HG03469 (cell line): ENCODE results near the gene PCSK9.
A peak's percentile ranks its signal among the peaks of the same experiment; 100 is the strongest.

Source experiments
- ATAC-seq: cut with Tn5 transposase; IDR thresholded peaks from one replicate; pipeline ENCODE4 v1.9.1; 2021; ENCODE audit warnings: mild to moderate bottlenecking, moderate library complexity, moderate number of reproducible peaks; ENCODE audit not compliant: unreplicated experiment

The PCSK9 gene

GRCh38 chr1:55039342-55040082 lies at the start of gene PCSK9:
TSS of gene PCSK9 (plus strand) at chr1:55039548. CDS start at chr1:55039838, 290 bp downstream.
- ATAC-seq, result no peak

GRCh38 chr1:54989968-54990810 lies 49.2 kb upstream of the PCSK9 start:
- ATAC-seq, result no peak

GRCh38 chr1:54990916-54991315 lies 48.4 kb upstream of the PCSK9 start:
- ATAC-seq, result no peak

- no peak for ATAC-seq
Measured at GRCh38 chr1:54991939-54992338, 47.4 kb upstream of the PCSK9 start.

- no peak for ATAC-seq
Measured at GRCh38 chr1:54993140-54993539, 46.2 kb upstream of the PCSK9 start.

- ATAC-seq, result no peak
Measured at GRCh38 chr1:54994355-54994990, 44.9 kb upstream of the PCSK9 start.

GRCh38 chr1:54995013-54995760 lies 44.2 kb upstream of the PCSK9 start:
- no peak for ATAC-seq

GRCh38 chr1:54995835-54996234 lies 43.5 kb upstream of the PCSK9 start:
- ATAC-seq, result no peak

- no peak for ATAC-seq
Measured at GRCh38 chr1:54996359-54996868, 42.9 kb upstream of the PCSK9 start.

GRCh38 chr1:54996869-54997710 lies 42.3 kb upstream of the PCSK9 start:
- ATAC-seq, result no peak

- no peak for ATAC-seq
Measured at GRCh38 chr1:54997711-54997986, 41.7 kb upstream of the PCSK9 start.

- ATAC-seq, result no peak
Measured at GRCh38 chr1:54998100-54998499, 41.2 kb upstream of the PCSK9 start.

GRCh38 chr1:54998677-54999076 lies 40.7 kb upstream of the PCSK9 start, which contains the start of gene BSND:
TSS of gene BSND (plus strand) at chr1:54998933. CDS start at chr1:54999187, 254 bp downstream.
- ATAC-seq, result peak; percentile 60

- ATAC-seq, result no peak
Measured at GRCh38 chr1:55000110-55001085, 39.0 kb upstream of the PCSK9 start.

GRCh38 chr1:55001311-55001710 lies 38.0 kb upstream of the PCSK9 start:
- ATAC-seq, result no peak

GRCh38 chr1:55002686-55003085 lies 36.7 kb upstream of the PCSK9 start:
- ATAC-seq, result no peak

GRCh38 chr1:55005351-55006140 lies 33.8 kb upstream of the PCSK9 start:
- no peak for ATAC-seq

- no peak for ATAC-seq
Measured at GRCh38 chr1:55006931-55007330, 32.4 kb upstream of the PCSK9 start.
